Activated naive CD4-positive, alpha-beta T cell (primary cell): ENCODE measurements around the gene TMEM95.

Experiments
- DNase-seq, 4 experiments: peaks; one replicate each; lab custom pipeline; 2025; lab: John Stamatoyannopoulos, UW

The TMEM95 gene

GRCh38 chr17:7379134-7379533, 24.2 kb downstream of the TMEM95 start:
- no peak for DNase-seq

- DNase-seq: no peak
These were observed 25.4 kb downstream of the TMEM95 start for GRCh38 chr17:7380321-7380720.

GRCh38 chr17:7380855-7381683, 26.1 kb downstream of the TMEM95 start, which contains the start of gene TNK1:
Gene TNK1 (plus strand): TSS chr17:7381089. CDS start chr17:7382927, 1,838 bp downstream.
- DNase-seq: no peak

GRCh38 chr17:7382901-7383300, 27.9 kb downstream of the TMEM95 start:
- DNase-seq: no peak

DNA sequence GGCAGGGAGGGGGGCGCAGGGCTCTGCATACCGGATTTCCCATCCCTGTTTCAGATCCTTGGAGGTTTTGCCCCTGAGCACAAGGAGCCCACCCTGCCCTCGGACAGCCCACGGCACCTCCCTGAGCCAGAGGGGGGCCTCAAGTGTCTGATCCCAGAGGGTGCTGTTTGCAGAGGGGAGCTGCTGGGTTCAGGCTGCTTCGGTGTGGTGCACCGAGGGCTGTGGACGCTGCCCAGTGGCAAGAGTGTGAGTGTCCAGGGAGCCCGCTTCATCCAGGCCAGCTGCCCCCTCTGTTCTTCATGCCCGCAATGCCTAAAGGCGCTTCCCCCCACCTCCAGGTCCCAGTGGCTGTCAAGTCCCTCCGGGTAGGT, 28.4 kb downstream of the TMEM95 start:
- DNase-seq: no peak

DNA sequence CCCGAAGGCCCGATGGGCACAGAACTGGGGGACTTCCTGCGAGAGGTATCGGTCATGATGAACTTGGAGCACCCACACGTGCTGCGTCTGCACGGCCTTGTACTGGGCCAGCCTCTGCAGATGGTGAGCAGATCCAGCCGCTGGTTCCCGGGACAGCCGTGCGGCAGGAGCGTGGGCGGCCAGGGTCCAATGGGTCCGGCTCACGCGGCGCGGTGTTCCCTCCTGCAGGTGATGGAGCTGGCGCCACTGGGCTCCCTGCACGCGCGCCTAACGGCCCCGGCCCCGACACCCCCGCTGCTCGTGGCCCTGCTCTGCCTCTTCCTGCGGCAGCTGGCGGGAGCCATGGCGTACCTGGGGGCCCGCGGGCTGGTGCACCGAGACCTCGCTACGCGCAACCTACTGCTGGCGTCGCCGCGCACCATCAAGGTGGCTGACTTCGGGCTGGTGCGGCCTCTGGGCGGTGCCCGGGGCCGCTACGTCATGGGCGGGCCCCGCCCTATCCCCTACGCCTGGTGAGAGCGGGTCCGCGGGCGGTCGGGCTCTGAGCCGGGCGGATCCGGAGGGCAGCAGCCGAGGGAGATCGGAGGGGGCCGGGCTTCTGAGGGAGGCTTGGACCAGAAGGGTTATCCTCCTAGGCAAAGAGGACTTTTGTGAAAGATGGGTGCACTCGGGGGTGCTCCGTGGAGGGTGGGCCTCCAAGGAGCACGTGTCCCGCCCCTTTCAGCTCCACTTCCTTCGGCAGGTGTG, 29.0 kb downstream of the TMEM95 start:
- peak; percentile 35 to 75 (median 60) for DNase-seq

DNA sequence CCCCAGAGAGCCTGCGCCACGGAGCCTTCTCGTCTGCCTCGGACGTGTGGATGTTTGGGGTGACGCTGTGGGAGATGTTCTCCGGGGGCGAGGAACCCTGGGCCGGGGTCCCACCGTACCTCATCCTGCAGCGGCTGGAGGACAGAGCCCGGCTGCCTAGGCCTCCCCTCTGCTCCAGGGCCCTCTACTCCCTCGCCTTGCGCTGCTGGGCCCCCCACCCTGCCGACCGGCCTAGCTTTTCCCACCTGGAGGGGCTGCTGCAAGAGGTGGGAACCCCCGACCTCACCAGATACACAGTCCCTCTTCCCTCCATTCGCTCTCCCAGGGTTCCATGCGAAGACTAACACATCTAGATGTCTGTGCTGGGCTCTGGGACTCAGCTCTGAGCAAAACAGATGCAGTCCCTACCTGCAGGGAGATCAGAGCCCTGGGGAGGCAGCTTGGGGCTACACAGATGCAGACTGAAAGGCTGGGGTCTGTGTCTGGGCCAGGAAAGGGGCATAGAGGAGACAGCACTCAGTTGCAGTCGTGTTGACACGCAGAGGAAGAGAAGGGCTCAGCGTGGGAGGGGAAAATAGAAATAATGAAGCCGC, 29.6 kb downstream of the TMEM95 start:
- no peak for DNase-seq

DNA sequence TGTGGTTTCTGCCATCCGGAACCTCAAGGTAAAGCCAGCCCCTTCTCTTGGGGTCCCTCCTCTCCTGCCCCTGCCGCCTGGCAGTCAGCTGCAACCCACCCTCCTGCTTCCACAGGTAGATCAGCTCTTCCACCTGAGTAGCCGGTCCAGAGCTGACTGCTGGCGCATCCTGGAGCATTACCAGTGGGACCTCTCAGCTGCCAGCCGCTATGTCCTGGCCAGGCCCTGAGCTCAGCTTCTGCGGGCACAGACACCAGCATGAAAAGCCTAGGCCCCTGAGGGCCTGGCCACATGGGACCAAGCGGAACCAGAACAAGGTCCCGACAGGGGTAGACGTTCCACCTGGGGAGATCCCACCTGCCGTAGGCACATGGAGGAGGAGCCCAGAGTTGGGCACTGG, 33.9 kb downstream of the TMEM95 start:
- no peak for DNase-seq

DNA sequence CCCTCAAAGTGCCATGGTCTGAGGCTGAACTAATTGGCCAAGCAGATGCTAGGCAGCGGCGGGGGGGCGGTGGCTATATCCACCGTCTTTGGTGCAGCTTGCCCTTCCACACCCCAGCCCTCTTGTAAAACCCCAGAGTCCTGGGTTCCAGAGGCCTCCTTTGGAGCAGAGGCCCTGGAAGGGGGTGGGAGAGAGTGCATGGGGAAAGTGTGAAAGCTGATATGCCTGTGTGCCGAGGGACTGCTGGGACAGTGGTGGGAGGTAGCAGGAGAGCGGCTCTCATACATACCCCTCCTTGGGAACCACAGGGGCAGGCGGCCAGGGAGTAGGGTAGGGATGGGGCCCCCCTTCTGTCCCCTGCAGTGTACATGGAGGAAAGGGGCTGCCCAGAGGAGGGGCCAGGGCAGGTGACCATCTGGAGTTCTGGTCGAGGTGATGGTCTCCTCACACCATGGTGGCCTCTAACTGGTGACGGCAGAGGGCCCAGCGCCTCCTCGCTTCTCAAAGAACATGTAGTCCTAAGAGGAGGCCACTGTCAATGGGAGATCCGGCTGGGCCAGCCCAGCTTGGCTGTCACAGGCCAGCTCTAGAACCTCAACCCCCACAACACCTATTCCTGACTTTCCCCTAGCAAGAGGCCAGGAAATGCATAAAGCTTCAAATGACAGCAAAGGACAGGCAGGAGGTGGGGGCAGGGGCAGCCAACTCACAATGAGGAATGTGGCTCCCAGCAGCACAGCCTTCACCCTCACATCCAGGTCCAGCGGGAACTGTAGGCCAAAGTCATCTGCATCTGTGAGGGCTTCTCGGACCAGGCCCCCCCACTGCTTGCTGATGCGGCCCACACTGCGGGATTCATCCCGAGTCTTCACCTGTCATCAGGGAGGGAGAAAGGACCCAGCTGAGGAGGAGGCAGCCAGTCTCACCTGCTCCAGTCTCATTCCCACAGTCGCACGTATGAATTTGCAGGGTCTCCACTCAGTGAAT, 35.3 kb downstream of the TMEM95 start:
- DNase-seq: no peak

DNA sequence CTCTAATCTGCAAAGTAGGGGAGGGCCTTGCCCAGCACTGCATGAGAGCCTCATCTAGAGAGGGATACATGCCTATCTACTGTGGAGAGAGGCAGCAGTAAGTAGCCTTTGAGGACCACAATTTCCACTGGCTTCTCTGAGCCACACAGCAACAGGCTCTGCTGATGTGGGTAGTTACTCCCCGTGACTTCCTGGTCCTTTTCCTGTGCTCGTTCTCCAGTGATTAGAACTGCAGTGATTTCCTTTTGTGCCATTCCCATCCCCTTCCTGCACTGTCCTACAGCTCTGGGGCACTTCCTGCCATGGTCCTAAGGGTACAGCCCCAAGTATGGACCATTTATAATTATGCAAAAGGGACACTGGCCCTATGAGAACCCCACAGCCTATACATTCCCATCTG, 36.4 kb downstream of the TMEM95 start:
- DNase-seq: no peak

- DNase-seq: no peak
These were observed 38.0 kb downstream of the TMEM95 start for GRCh38 chr17:7392696-7393612.

- DNase-seq: peak in 2 of 4 experiments; percentile 50 to 71
These were observed 38.9 kb downstream of the TMEM95 start for GRCh38 chr17:7393613-7394451.

DNA sequence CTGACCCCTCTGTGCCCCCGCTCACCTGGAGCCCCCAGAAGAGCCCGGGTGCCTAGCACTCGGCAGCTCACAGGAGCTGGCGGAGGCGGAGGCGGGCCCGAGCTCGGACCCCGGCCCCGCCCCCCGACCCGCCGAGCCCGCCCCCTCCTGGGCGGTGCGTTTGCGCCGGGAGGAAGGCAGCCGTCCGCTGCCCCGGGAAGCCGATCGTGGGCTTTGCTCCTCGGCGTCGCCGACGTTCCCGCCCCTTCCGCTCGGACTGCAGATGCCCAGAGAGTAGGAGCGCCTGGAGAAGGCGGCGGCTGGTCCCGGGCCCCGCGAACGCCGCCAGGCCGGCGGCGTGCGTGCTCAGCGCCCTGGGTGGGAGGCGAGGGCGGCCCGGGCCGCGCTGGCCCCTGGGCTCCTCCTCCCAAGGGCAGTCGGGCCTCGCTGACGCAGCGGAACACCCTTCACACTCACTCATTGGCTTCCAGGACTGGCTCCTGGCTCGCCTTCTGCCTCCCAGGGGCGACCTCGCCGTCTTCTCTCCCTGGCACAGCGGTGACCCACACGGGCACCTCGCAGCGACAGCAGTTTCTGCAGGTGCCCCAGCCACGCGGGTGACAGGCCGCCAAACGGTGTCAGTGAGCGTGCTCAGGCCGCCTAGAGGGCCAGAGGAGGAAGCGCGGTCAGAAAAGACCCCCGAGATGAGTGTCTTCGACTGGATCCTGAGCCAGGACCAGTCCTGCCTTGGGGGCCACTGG, 39.7 kb downstream of the TMEM95 start, which contains the start of gene PLSCR3:
Gene PLSCR3, minus strand, starts transcription at position 74 of the 740 bp plus-strand sequence. CDS start 415 bp downstream, outside the sequence.
- peak; percentile 42 to 80 (median 62) for DNase-seq

- DNase-seq: no peak
These were observed 41.2 kb downstream of the TMEM95 start for GRCh38 chr17:7396147-7396546.

DNA sequence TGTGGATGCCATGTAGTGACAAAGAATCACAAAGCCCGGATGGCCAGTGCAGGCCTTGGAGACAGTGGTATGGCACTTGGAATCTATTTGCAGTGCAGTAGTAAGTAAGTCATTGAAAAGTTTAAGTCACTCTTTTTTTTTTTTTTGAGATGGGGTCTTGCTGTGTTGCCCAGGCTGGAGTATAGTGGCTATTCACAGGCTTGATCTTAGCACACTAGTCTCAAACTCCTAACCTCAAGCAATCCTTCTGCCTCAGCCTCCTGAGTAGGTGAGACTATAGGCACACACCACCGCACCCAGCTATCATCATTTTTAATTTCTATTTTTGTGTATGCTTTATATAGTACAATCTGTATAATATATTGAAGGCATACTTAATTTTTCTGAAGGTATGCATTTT, 43.7 kb downstream of the TMEM95 start:
- DNase-seq: no peak

GRCh38 chr17:7403043-7403726, 48.2 kb downstream of the TMEM95 start:
- DNase-seq: peak in 1 of 4 experiments; percentile 14

- DNase-seq: no peak
These were observed 48.7 kb downstream of the TMEM95 start for GRCh38 chr17:7403727-7403976.

- peak; percentile 84 to 93 (median 92) for DNase-seq
These were observed 49.2 kb downstream of the TMEM95 start, which contains the start of gene TMEM256 for GRCh38 chr17:7403977-7404736. Gene TMEM256 (minus strand): TSS chr17:7404097. CDS start chr17:7404084, 13 bp downstream.
